ENCODE results near the gene PLSCR4.

The PLSCR4 gene

DNA sequence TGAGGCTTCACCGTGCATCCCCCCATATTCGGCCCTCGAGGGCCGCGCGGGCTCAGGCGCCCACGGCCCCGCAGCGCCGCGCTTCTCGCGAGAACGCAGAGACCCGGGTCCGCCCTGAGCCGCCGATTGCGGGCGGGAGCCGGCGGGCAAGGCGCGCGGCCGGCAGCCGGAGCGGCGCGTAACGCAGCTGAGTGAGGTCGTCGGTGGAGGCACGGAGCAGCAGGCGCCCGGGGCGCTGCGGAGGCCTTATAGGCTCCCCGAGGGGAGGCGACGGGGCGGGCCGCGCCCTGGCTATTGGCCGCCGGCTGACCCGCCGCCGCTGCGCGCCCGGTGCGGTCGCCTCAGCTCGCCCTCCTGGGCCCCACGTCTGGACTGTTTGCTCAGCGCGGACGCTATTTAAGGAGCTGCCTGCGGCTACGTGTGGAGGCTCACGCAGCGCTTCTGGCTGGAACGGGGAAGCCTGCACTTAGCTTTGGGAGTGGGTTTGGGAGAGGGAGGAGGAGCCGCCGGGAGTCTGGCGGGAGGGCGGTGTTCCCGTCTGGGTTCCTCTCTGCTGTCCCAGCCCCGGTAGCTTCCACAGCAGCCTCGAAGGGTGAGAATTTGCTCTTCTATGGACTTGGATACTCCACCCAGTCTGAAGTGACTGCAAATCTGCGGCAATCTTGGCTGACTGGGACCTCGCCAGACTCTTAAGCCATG lies 89.8 kb downstream of the PLSCR4 start, which contains the start of gene PLOD2:
Gene PLOD2 (minus strand): TSS at position 221 of the 699 bp plus-strand sequence. CDS start 195 bp downstream, at position 26.
- peak; percentile 78 for DNase-seq (ENCODE audit: low spot score)

DNA sequence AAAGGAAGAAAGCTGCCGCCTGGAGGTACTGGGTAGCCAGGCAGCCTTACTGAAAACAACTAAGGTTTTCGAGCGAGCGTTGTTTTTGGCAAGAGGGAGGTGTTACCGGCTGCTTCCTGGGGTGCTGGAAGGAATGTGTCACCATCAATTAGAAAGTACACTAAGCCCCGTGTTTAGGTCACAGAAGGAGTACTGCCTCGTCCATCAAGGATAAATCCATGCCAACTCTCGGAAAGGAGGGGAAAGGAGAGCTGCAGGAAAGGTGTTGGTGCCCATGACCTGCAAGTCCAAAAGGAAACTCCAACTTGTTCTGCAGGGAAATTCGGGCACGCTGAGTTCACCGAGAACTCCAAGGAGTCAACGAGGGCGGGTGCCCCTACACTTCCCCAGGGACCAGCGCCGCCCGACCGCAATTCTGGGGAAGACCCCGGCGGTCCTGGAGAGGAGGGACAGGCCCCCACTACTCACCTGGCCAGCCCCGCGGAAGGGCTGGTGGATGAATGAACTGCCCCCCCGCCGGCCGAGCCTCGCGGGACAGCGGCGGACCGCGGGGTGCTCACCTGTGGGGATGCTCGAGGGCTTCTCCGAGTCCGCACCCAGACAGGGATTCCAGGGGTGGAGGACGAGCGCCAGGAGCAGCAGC lies 90.5 kb downstream of the PLSCR4 start:
- peak; percentile 57 for DNase-seq (ENCODE audit: low spot score)

DNA sequence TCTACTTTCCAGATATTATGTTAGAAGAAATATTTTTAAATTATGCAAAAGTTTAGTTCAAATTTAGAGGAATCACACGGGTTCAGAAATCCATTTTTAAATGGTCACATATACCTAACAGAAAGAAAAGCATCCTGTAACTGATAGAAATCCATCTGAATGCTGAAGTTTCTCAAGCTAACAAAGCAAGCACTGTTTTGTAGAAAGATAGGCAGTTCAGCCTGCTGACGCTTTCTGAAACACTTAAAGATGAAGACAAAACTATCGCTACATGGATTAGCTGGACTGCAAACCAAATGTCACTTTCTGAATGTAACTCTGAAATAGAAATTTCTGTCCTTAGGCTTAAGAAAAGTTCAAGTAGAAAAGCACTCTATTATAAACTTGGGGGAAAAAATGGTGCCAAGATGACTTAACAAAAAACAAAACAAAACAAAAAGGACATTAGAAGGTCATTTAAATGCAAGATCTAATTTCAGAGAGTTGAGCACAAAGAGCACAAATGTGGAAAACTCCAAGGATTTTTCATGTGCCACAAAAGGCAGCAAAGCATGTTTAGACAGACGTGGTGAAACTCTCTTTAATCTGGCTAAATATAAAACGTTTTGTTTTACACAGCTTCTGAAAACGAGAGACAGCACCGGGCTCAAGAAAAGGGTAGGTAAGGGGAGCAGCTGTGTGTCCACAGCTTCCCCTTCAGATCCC lies 91.1 kb downstream of the PLSCR4 start:
- no peak for DNase-seq (ENCODE audit: low spot score)

DNA sequence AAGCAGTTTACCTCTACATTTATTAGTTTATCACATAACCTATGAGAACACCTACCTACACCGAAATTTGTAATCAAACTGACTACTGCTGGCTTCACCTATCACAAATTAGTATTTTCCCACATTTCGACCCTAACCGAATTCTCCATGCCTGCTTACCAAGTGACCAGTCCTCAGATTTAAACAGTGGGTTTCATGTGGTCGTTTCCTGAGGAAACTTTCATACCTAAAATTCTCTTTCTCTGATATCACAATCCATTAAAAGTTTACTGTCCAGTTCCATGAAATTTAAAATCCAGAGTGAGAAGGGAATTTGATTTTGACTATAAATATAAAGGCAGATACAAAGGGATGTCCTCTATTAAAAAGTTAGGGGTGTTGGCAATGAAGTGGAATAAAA lies 91.9 kb downstream of the PLSCR4 start:
- no peak for DNase-seq (ENCODE audit: low spot score)

DNA sequence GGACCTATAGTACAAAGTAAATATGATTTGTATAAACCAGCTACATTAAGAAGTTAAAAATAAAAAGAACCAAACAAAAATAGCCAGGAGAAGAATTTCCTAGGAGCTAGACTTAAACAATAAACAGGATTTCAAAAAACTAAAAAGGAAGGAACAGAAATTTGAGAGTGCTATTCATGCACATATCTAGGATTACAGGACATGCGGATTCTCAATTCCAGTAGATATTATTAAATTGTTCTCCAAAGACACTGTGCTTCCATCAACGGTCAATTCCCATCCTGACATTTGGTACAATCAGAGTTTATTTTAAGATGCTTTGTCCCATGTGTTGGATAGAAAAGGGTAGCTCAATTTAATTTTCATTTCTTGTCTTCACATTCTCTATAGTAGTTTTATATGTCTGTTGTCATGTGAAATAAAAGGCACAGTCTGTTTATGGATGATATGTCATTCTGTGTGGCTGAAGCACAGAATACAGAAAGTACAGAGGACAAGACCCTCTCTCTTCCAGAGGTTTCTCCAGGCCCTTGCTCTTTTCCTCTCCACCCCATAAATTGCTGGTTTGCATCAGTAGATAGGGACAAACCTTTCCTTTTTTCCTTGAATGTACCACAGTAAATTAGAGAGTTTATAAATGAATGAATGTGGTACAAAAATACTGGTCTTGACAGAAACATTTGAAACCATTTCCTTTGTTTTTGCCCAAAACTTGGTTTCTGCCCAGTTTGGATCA lies 93.4 kb downstream of the PLSCR4 start:
- DNase-seq (ENCODE audit: low spot score): no peak

DNA sequence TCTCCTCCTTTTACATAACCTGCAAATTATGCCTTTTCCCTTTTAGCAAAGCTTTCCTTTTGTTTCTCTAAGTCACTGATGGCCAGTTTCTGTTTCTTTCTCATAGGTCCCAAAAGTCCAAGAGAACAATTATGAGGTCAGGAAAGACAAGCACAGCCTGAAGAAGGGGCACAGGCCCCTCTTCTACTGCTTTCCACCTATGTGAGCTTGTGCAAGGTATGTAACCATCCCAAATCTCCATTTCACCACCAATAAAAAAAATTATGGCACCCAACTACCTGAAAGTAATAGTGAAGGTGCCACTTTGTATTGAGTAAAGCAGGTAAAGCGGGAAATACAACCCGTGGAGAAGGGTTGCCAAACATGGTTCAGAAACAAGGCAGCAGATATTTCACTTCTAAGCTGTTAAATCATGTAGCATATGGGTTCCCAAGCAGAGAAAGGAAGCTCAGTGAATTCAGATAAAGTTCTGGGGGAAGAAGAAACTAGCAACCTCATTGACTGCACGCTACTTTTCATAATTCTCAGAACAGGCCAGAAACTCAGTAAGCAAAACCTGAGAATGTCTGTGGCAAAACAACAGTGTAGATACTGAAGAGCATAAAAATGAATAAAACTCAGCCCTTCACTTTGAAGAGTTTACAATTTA lies 94.1 kb downstream of the PLSCR4 start:
- no peak for DNase-seq (ENCODE audit: low spot score)

DNA sequence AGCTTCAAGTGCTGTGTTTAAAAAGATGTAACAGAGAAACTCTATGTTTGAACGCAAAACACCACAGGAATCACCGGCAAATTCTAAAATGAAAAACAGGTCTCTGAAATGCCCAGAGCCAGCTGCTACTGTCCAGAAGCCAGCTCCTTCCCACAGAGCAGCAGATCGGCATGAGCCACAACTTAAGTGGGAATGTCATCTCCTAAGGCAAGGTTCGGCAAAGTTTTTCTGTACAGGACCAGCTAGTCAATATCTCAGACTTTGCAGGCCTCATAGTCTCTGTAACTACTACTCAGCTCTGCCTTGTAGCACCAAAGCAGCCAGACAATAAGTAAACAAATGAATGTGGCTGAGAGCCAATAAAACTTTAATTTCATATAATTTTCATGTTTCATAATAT lies 94.8 kb downstream of the PLSCR4 start:
- DNase-seq (ENCODE audit: low spot score): no peak

DNA sequence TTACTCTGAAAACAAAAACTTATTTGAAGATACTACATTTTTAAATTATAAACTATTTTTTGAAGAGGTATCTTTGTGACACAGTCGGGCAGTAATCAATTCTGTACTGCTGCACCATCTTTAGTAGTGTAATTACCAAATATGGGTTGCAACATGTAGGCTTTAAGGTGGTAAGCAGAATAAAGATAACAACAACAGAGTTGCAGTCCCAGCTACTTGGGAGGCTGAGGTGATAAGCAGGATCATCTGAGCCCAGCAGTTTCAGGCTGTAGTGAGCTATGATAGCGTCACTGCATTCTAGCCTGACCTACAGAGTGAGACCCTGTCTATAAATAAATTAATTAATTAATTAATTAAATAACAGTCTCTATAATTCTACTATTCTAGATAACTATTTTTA lies 95.9 kb downstream of the PLSCR4 start:
- no peak for DNase-seq (ENCODE audit: low spot score)

DNA sequence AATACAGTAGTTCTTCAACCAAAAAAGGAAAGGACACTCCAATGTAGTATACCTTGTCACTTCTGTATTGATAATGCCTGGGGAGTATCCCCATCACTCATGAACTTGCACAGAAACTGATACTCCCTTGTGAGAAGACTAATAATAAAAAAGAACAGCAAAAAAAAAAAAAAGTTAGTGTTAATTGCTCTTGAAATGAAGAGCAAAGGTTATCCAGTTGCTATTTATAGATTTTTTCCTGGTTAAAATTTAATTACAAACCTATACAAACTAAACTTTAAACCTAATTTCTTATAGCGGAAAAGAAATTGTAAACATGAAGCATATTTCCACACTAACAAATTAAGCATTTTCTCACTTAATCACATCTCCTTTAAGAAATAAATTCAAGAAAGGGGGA lies 96.6 kb downstream of the PLSCR4 start:
- DNase-seq (ENCODE audit: low spot score): no peak

DNA sequence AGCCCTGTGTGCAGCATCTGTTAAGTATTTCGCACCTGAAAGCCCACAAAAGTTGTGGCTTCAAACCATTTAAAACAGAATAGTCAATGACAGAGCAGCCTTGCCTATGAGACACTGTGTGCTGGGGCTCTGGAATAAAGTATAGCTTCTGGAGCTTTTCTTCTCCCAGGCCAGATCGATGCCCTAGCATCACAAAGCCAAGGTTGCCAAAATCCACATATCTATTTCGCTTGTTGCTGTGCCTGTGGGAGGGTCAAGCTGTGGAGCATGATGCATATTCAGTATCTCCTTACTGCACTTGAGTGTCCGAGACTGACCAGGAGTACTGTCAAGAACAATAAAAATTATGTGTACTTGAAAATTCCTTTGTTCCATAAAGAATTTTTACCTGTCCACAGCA lies 97.5 kb downstream of the PLSCR4 start:
- DNase-seq (ENCODE audit: low spot score): no peak

DNA sequence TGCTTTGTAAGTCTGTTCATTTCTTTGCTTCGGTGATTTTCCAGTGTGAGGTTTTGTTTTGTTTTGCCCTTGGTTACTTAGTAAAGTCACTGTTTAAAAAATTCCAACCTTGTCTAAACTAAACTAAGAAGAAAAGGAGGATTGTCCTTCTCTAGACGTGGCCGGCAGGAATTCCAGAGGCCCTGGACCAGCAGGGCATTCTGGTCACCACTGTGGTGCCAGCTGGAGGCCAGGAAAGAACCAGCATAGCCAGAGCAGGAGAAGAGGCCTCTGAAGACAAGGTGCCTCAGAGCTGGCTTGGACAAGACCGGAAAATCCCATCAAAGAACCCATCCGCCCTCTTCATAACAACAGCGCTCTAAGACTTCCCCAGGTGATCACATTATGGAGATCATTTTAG lies 98.1 kb downstream of the PLSCR4 start:
- no peak for DNase-seq (ENCODE audit: low spot score)

DNA sequence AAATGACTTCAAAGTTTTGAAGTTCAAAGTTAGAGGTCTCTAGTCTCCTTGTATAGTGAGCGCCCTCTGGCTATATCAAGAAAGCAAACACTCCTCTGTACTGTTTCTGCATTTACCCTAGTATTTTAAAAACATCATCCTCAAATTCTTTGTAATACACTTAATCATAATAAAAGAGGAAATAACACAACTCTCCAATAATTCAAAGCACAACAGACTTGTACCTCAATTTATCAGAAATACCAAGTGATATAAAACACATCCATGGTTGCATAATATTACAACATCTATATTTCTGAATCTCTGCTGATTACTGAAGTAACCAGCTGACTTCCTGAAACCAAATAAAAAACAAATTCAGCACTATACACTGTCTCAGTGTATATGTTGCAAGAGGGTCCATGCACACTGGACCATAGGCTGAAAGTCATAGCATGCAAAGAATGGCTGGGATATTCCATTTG lies 102.4 kb downstream of the PLSCR4 start:
- DNase-seq (ENCODE audit: low spot score): no peak

DNA sequence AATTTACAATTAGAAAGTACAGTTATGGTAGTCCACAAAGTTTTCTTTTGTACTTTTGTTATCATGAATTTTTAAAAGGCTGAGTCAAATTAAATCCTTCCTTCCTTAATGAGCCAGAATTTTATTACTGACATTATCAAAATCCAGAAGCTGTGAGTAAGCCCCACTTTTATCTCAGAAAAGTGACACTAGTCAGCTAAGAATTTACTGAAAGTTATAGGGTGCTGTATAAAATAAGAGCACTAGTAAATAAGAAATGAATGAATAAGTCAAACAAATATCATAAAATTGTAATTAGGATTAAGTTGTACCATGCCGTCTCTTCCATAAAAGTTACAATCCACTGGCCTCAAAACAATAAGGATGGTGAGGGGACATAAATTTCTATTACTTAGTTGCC lies 105.3 kb downstream of the PLSCR4 start:
- no peak for DNase-seq (ENCODE audit: low spot score)

DNA sequence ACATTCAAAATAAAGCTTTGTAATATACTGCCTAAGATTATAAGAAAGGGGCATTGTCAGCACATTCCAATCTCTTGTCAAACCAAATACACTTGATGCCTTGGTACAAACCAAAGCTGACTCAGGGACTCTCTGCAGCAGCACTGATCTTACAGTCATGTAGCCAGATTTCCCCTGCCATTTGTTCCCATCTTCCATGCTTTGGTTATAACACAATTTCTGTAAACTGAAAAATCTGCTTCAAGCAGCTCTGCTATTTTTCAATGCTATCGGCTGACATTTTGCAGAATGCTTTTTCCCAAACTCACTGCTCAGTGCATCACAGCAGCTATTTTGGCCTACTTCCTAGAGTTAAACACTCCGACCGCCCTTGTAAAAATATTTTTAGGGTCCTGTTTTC lies 108.1 kb downstream of the PLSCR4 start:
- no peak for DNase-seq (ENCODE audit: low spot score)
